Stimulated activated CD4-positive, alpha-beta T cell treated with anti-CD3 and anti-CD28 coated beads, Interleukin-15, amount 100 ng/mL, for 24 hours (primary cell): ENCODE data around the gene SNRNP70.
"Not testable (repeated sequence)": the region's sequence is repeated elsewhere in the genome, so short reads cannot be mapped to it uniquely, and the experiment has no call there.

ENCODE experiments used
- DNase-seq: peaks from one replicate; pipeline ENCODE4 v3.0.0-alpha.2; 2020

The SNRNP70 gene

GRCh38 chr19:49121841-49122240 is 36.6 kb downstream of the SNRNP70 start:
- DNase-seq: not testable (repeated sequence)

GRCh38 chr19:49123285-49123684 is 38.0 kb downstream of the SNRNP70 start:
- DNase-seq: not testable (repeated sequence)

DNA sequence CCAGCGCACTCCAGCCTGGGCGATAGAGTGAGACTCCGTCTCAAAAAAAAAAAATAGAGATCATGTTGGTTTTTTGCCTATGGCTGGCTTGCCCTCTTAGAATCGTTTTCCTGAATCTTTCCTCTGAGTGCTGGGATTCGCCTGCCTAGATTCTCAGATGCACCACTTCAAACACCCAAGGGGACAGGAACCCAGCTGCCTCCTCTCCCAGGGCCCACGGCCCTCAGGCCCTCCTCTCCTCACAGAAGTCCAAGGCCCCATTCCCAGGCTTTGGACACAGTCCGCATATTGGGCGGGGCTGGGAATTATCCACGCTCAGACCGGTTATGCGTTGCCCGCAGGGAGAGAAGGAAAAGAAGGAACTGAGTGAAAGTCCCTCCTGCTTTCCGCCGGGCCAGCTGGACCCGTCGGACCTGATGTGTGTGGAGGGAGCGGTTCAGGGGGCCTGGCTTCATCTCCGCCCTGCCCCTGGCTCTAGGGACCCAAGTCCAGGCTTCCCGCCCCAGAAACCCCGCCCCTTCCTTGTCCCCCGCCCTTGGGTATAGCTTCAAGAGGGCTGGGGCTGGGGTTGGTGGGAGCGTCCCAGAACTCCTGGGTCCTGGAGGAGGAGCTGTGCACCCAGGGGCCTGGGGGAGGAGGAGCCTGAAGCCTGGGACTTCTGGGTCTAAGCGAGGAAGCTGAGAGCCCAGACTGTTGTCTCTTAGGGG is 39.9 kb downstream of the SNRNP70 start:
- no peak for DNase-seq

DNA sequence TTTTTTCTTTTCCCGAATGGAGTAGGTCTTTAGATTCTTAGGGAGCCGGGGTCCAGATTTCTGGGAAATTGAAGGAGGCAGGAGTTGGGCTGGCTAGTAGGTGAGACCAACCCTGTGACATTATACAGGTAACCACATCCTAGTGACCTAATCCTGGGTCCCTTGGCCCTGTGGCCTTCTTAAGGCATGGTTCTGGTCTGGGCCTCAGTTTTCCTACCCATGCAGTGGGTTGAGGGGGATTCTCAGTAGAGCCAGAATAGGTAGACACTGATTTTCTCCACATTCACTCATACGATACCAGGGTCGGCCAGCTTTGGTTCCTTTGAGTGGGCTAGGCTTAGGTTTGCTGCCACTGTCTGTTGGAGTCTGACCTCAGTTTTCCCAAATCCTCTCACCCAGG is 41.3 kb downstream of the SNRNP70 start:
- DNase-seq: no peak

GRCh38 chr19:49127225-49127624 is 42.0 kb downstream of the SNRNP70 start:
- not testable (repeated sequence) for DNase-seq

DNA sequence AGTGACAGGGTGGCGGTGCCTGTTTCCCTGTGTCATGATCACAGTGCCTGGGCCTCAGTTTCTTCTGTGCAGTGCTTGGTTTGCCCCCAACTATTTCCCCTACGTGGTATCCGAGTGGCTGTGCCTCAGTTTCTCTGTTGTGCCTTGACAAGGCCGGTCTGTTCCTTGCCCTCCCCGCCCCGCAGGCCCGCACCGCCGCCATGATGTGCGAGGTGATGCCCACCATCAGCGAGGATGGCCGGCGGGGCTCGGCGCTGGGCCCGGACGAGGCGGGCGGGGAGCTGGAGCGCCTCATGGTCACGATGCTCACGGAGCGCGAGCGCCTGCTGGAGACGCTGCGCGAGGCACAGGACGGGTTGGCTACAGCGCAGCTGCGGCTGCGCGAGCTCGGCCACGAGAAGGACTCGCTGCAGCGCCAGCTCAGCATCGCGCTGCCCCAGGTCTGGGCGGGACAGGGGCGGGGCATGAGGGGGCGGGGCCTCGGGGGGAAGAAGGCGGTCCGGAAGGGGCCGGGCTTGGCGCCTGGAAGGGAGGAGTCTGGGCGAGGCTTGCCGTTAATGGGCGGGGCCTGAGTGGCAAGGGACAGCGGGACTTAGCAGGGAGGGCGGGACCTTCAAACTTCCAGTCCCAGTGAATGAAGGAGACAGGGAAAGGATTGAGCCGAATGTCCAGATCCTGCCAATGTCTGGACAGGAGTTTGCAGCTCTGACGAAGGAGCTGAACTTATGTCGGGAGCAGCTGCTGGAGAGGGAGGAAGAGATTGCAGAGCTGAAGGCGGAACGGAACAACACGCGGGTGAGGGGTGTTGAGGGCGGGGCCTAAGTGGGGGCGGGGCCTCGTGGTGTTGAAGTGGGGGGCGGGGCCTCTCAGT is 42.7 kb downstream of the SNRNP70 start:
- peak; percentile 95 for DNase-seq

GRCh38 chr19:49128545-49129237 is 43.4 kb downstream of the SNRNP70 start:
- no peak for DNase-seq

DNA sequence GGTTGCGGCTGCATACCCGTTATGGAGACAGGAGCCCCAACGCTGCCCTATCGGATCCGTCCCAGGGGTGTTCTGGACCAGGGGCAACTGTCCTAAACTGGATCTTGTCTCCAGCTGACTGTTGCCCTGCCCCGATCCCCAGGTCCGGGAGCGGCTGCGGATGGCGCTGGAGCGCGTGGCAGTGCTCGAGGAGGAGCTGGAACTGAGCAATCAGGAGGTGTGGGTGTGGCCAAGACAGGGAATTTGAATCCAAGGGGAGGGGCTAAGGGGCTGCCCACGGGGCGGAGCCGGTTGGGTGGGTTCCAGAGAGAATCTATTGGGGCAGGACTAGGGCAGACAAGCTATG is 44.0 kb downstream of the SNRNP70 start:
- DNase-seq: no peak

DNA sequence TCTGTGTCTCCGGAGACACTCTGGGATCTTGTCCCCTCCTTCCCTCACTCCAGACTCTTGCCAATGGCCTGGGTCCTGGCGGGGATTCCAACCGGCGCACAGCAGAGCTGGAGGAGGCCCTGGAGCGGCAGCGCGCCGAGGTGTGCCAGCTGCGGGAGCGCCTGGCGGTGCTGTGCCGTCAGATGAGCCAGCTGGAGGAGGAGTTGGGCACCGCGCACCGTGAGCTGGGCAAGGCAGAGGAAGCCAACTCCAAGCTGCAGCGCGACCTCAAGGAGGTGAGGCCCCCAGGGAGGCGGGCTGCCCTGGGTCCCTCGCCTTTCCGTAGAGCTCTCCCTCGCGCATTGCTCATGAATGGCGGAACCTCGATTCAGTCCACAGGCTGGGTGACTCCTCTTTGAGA is 45.1 kb downstream of the SNRNP70 start:
- DNase-seq: no peak

- peak; percentile 41 for DNase-seq
Observed at GRCh38 chr19:49132974-49133609, 47.8 kb downstream of the SNRNP70 start.

GRCh38 chr19:49133621-49134454 is 48.6 kb downstream of the SNRNP70 start:
- peak; percentile 68 for DNase-seq

- DNase-seq: no peak
Observed at GRCh38 chr19:49135686-49136085, 50.4 kb downstream of the SNRNP70 start.

GRCh38 chr19:49136771-49137171 is 51.5 kb downstream of the SNRNP70 start:
- no peak for DNase-seq

DNA sequence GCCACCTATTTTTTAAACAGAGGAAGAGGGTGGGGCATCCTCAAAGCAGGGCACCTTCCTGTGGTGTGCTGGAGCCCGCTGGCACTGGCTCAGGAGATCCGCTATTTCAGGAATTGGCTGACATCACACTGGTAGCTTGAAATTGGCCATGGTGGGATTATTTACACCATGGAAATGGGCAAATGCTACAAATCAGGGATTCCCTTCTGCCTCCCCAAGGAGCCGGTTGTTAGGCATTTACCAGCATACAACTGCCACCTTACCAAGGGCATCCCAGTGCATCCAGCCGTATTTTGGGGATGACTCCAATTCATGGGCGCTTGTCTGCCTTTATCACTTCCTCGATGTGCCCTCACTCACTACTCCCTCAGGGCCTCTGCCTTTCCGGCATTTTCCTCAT is 55.7 kb downstream of the SNRNP70 start:
- no peak for DNase-seq

- DNase-seq: no peak
Observed at GRCh38 chr19:49141352-49141751, 56.1 kb downstream of the SNRNP70 start.

DNA sequence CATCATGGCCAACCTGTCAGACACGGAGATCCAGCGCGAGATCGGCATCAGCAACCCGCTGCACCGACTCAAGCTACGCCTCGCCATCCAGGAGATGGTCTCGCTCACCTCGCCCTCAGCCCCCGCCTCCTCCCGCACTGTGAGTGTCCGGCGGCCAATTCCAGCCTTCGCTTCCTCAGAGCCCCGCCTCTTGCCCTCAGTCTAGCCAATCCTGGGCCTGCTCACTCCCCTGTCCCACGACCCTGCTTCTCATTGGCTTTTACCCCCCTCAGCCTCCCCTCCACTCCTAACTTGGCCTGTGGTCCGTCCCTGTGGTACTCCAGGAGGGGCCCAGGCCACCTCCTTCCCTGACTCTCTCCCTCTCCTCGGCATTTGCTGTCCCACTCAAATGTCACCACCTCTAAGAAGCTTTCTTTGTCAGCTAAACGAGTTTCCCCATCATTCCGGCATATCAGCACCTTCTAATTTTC is 57.6 kb downstream of the SNRNP70 start:
- peak; percentile 87 for DNase-seq

- DNase-seq: peak; percentile 85
Observed at GRCh38 chr19:49145573-49146407, 60.5 kb downstream of the SNRNP70 start.

DNA sequence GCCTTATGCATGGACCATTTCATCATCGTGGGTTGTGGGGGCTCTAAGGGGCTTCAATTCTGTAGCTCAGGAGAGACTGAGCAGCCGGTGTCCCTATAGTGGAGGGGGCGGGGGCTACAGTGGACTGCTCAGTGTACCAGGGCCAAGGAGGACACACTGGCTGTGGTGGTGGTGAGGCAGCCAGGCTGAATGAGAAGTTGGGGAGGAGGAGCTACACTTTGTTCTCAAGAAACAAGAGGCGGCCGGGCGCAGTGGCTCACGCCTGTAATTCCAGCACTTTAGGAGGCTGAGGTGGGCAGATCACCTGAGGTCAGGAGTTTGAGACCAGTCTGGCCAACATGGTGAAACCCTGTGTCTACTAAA is 61.1 kb downstream of the SNRNP70 start:
- not testable (repeated sequence) for DNase-seq

GRCh38 chr19:49148044-49148682 is 62.9 kb downstream of the SNRNP70 start:
- DNase-seq: no peak

- peak; percentile 91 for DNase-seq
Observed at GRCh38 chr19:49148784-49149651, 63.8 kb downstream of the SNRNP70 start.
